ENCODE results near the gene CFAP126. TPM values are rescaled to one million over a fixed set of nuclear protein-coding genes. Genes with fewer than 3 reads are reported as not detected.
"Not testable (repeated sequence)": the region's sequence is repeated elsewhere in the genome, so short reads cannot be mapped to it uniquely, and the experiment has no call there.

Gene CFAP126
- total RNA-seq, 2 experiments from 2014 or later, result not detected

GRCh38 chr1:161393151-161393550 is 25.5 kb upstream of the CFAP126 start:
- Mint-ChIP-seq H3K4me3 (no peak overlapping the region), H3K4me1 (peaks cover 25% of the 10 kb centered on the region), H3K27me3 (no peaks in the 10 kb centered on the region), H3K36me3 (peaks cover 1% of the 10 kb centered on the region), H3K27ac (peak overlapping the region; percentile 13), H3K9me3 (no peaks in the 10 kb centered on the region)
- POLR2A ChIA-PET, result no interaction called here
- ATAC-seq (ENCODE audit: low read depth), result no peak
- no peak for DNase-seq

- Mint-ChIP-seq H3K4me1 (peaks cover 36% of the 10 kb centered on the region), H3K4me3 (no peak overlapping the region), H3K9me3 (no peaks in the 10 kb centered on the region), H3K27ac (no peak overlapping the region), H3K36me3 (peaks cover 1% of the 10 kb centered on the region), H3K27me3 (no peaks in the 10 kb centered on the region)
- POLR2A ChIA-PET, result no interaction called here
- ATAC-seq (ENCODE audit: low read depth), result no peak
- DNase-seq, result no peak
Observed at GRCh38 chr1:161391611-161392010, 23.9 kb upstream of the CFAP126 start.

- Mint-ChIP-seq H3K4me1 (peaks cover 40% of the 10 kb centered on the region), H3K27ac (peak overlapping the region; percentile 98), H3K4me3 (peak overlapping the region; percentile 96)
- H3K27me3 Mint-ChIP-seq; H3K36me3 Mint-ChIP-seq; H3K9me3 Mint-ChIP-seq; ATAC-seq (ENCODE audit: low read depth); DNase-seq: not testable (repeated sequence)
- POLR2A ChIA-PET, result interaction anchor here (2.6 kb wide), 1 partner anchor 9 kb away, joined by 8 read pairs; no protein-coding TSS in a partner anchor
Observed at GRCh38 chr1:161391136-161391535, 23.5 kb upstream of the CFAP126 start.

GRCh38 chr1:161390559-161390858 is 22.8 kb upstream of the CFAP126 start:
- ATAC-seq (ENCODE audit: low read depth) (no peak), DNase-seq (no peak)
- H3K36me3 Mint-ChIP-seq, result peaks cover 1% of the 10 kb centered on the region
- H3K27me3 Mint-ChIP-seq, result no peaks in the 10 kb centered on the region
- H3K4me3 Mint-ChIP-seq, result peak overlapping the region; percentile 96
- peak overlapping the region; percentile 98 for H3K27ac Mint-ChIP-seq
- H3K9me3 Mint-ChIP-seq, result no peaks in the 10 kb centered on the region
- POLR2A ChIA-PET, result interaction anchor here (2.6 kb wide), 1 partner anchor 10 kb away, joined by 8 read pairs; no protein-coding TSS in a partner anchor
- peaks cover 41% of the 10 kb centered on the region for H3K4me1 Mint-ChIP-seq

GRCh38 chr1:161389691-161390558 is 22.2 kb upstream of the CFAP126 start:
- peak overlapping the region; percentile 98 for H3K27ac Mint-ChIP-seq
- H3K27me3 Mint-ChIP-seq, result no peaks in the 10 kb centered on the region
- peaks cover 41% of the 10 kb centered on the region for H3K4me1 Mint-ChIP-seq
- POLR2A ChIA-PET, result interaction anchor here (0.6 to 2.6 kb wide), 6 partner anchors 10 to 320 kb away, joined by 3 to 10 read pairs (median 5); partner anchors contain the start of genes ARHGAP30, NDUFS2 and TOMM40L
- peak; percentile 92 for ATAC-seq (ENCODE audit: low read depth)
- peaks cover 1% of the 10 kb centered on the region for H3K36me3 Mint-ChIP-seq
- H3K4me3 Mint-ChIP-seq, result peak overlapping the region; percentile 96
- peak; percentile 94 for DNase-seq
- H3K9me3 Mint-ChIP-seq, result no peaks in the 10 kb centered on the region

GRCh38 chr1:161389158-161389557 is 21.5 kb upstream of the CFAP126 start:
- Mint-ChIP-seq H3K4me3 (peak overlapping the region; percentile 96), H3K4me1 (peaks cover 41% of the 10 kb centered on the region), H3K27ac (peak overlapping the region; percentile 98)
- not testable (repeated sequence) for DNase-seq; H3K27me3 Mint-ChIP-seq; H3K9me3 Mint-ChIP-seq; ATAC-seq (ENCODE audit: low read depth); H3K36me3 Mint-ChIP-seq
- POLR2A ChIA-PET, result interaction anchor here (0.5 to 2.6 kb wide), 6 partner anchors 11 to 462 kb away, joined by 3 to 10 read pairs (median 5); partner anchors contain the start of genes ARHGAP30, NDUFS2 and TOMM40L

- H3K4me1 Mint-ChIP-seq, result peaks cover 41% of the 10 kb centered on the region
- no peaks in the 10 kb centered on the region for H3K9me3 Mint-ChIP-seq
- POLR2A ChIA-PET, result interaction anchor here (0.5 to 2.6 kb wide), 3 partner anchors 11 to 462 kb away, joined by 3 to 8 read pairs (median 5); no protein-coding TSS in a partner anchor
Observed at GRCh38 chr1:161388639-161389038, 21.0 kb upstream of the CFAP126 start.

GRCh38 chr1:161382214-161383019 is 14.7 kb upstream of the CFAP126 start:
- H3K9me3 Mint-ChIP-seq, result no peaks in the 10 kb centered on the region
- ATAC-seq (ENCODE audit: low read depth) (peak; percentile 70), DNase-seq (no peak)
- H3K36me3 Mint-ChIP-seq, result no peaks in the 10 kb centered on the region
- H3K4me3 Mint-ChIP-seq, result no peak overlapping the region
- no peak overlapping the region for H3K27ac Mint-ChIP-seq
- H3K4me1 Mint-ChIP-seq, result peaks cover 16% of the 10 kb centered on the region
- H3K27me3 Mint-ChIP-seq, result no peaks in the 10 kb centered on the region
- POLR2A ChIA-PET, result interaction anchor here (1.2 to 2.0 kb wide), 3 partner anchors 156 to 264 kb away, joined by 4 to 13 read pairs (median 7); partner anchors contain the start of genes NIT1, PFDN2, PPOX and TOMM40L

More at GRCh38 chr1:161388639-161389038, 21.0 kb upstream of the CFAP126 start:
- H3K4me3 Mint-ChIP-seq, result peak overlapping the region; percentile 96
- no peak for DNase-seq
- H3K27me3 Mint-ChIP-seq, result no peaks in the 10 kb centered on the region
- no peak for ATAC-seq (ENCODE audit: low read depth)
- peak overlapping the region; percentile 73 for H3K27ac Mint-ChIP-seq
- peaks cover 1% of the 10 kb centered on the region for H3K36me3 Mint-ChIP-seq

- peaks cover 9% of the 10 kb centered on the region for H3K4me1 Mint-ChIP-seq
- no peaks in the 10 kb centered on the region for H3K27me3 Mint-ChIP-seq
- ATAC-seq (ENCODE audit: low read depth) (no peak), DNase-seq (no peak)
- no peak overlapping the region for H3K4me3 Mint-ChIP-seq
- no peaks in the 10 kb centered on the region for H3K36me3 Mint-ChIP-seq
- no peak overlapping the region for H3K27ac Mint-ChIP-seq
- no peaks in the 10 kb centered on the region for H3K9me3 Mint-ChIP-seq
- POLR2A ChIA-PET, result interaction anchor here (1.2 to 2.0 kb wide), 3 partner anchors 155 to 264 kb away, joined by 4 to 13 read pairs (median 7); partner anchors contain the start of genes NIT1, PFDN2, PPOX and TOMM40L
Observed at GRCh38 chr1:161381707-161382106, 14.0 kb upstream of the CFAP126 start.

GRCh38 chr1:161379071-161379470 is 11.4 kb upstream of the CFAP126 start:
- POLR2A ChIA-PET, result no interaction called here
- no peak for DNase-seq

GRCh38 chr1:161378014-161378413 is 10.3 kb upstream of the CFAP126 start:
- Mint-ChIP-seq H3K4me3 (no peak overlapping the region), H3K9me3 (no peaks in the 10 kb centered on the region), H3K4me1 (peaks cover 4% of the 10 kb centered on the region), H3K36me3 (no peaks in the 10 kb centered on the region), H3K27ac (no peak overlapping the region), H3K27me3 (no peaks in the 10 kb centered on the region)
- POLR2A ChIA-PET, result interaction anchor here (0.6 kb wide), 1 partner anchor 114 kb away, joined by 3 read pairs; no protein-coding TSS in a partner anchor
- DNase-seq (no peak), ATAC-seq (ENCODE audit: low read depth) (no peak)

More at GRCh38 chr1:161379071-161379470, 11.4 kb upstream of the CFAP126 start:
- H3K27ac Mint-ChIP-seq, result no peak overlapping the region
- H3K27me3 Mint-ChIP-seq, result no peaks in the 10 kb centered on the region
- ATAC-seq (ENCODE audit: low read depth), result no peak
- H3K36me3 Mint-ChIP-seq, result no peaks in the 10 kb centered on the region
- H3K4me1 Mint-ChIP-seq, result peaks cover 4% of the 10 kb centered on the region
- no peak overlapping the region for H3K4me3 Mint-ChIP-seq
- H3K9me3 Mint-ChIP-seq, result no peaks in the 10 kb centered on the region

- no peak overlapping the region for H3K4me3 Mint-ChIP-seq
- no peaks in the 10 kb centered on the region for H3K36me3 Mint-ChIP-seq
- H3K4me1 Mint-ChIP-seq, result no peaks in the 10 kb centered on the region
- no peak overlapping the region for H3K27ac Mint-ChIP-seq
- DNase-seq, result no peak
- no peaks in the 10 kb centered on the region for H3K9me3 Mint-ChIP-seq
- ATAC-seq (ENCODE audit: low read depth), result no peak
- POLR2A ChIA-PET, result interaction anchor here (0.6 to 1.4 kb wide), 2 partner anchors 149 to 169 kb away, joined by 5 read pairs; partner anchors contain the start of gene TOMM40L
- no peaks in the 10 kb centered on the region for H3K27me3 Mint-ChIP-seq
Observed at GRCh38 chr1:161374373-161374772, 6.7 kb upstream of the CFAP126 start.

GRCh38 chr1:161373442-161373841 is 5.8 kb upstream of the CFAP126 start:
- no peak for DNase-seq
- H3K27ac Mint-ChIP-seq, result no peak overlapping the region
- POLR2A ChIA-PET, result interaction anchor here (1.4 kb wide), 1 partner anchor 148 kb away, joined by 5 read pairs; the partner anchor contains the start of gene TOMM40L

More at GRCh38 chr1:161373442-161373841, 5.8 kb upstream of the CFAP126 start:
- ATAC-seq (ENCODE audit: low read depth), result no peak
- Mint-ChIP-seq H3K4me1 (no peaks in the 10 kb centered on the region), H3K27me3 (no peaks in the 10 kb centered on the region), H3K4me3 (no peak overlapping the region), H3K36me3 (no peaks in the 10 kb centered on the region), H3K9me3 (no peaks in the 10 kb centered on the region)

All from activated naive CD8-positive, alpha-beta T cell treated with anti-CD3 and anti-CD28 coated beads, Interleukin-2, amount 10 ng/mL, durations not matched to agents 7 days and 5 days (primary cell).